ENCODE results near the gene PLAAT2.
"Not testable (repeated sequence)": the region's sequence is repeated elsewhere in the genome, so short reads cannot be mapped to it uniquely, and the experiment has no call there.

The PLAAT2 gene

DNA sequence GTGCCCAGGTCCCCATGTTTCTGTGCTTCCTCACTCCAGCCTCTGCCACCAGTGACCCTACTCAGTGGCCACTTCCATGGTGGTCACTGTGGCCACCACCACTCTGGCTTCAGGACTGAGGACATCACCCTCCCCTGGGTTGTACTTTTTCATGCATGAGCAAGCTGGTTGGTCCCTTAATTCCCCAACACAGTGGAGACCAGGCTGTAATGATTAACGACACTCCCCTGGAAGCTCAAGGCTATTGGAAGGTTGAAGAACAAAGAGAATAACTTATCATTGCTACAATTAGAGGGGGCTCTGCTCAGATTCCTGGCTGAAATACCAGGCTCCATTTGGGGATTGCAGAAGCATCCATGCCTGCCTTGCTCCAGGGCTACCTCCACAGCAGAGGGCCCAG, 16.1 kb downstream of the PLAAT2 start:
- no peak for DNase-seq

DNA sequence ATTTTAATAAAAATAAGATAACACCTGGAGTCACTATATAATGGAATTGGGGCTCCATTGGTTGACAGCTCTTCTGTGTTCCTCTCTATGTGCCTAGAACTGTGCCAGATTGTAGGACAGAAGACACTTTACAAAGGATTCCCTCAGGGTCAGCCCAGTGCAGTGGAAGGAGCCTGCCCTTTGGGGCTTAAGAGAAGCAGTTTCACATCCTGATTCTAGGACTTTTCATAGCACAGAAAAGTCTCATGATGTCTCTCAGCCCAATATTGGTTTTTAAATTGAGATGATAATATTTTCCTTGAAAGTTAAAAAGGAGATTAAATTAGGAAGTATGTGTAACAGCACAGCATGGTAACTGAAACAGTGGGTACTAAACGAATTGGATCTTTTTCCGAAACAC, 19.5 kb downstream of the PLAAT2 start:
- no peak for DNase-seq

DNA sequence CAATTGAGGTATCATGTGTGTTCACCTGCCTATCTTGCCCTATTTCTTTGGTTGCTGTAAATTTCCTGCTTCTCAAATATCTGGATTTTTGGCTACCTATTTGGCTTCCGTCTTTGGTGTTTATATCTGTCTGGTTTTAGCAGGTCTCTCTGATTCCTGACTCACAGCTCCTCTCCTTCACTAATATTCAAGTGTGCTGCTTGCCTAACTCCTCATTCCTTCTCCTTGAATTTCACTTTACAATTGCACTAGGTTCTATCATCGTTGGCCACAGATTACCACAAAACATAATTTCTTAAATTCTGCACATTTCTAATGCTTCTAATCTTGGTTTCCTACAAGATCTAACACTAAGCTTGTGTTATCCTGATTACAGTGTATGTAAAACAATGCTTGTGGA, 20.7 kb downstream of the PLAAT2 start:
- DNase-seq = not testable (repeated sequence)

DNA sequence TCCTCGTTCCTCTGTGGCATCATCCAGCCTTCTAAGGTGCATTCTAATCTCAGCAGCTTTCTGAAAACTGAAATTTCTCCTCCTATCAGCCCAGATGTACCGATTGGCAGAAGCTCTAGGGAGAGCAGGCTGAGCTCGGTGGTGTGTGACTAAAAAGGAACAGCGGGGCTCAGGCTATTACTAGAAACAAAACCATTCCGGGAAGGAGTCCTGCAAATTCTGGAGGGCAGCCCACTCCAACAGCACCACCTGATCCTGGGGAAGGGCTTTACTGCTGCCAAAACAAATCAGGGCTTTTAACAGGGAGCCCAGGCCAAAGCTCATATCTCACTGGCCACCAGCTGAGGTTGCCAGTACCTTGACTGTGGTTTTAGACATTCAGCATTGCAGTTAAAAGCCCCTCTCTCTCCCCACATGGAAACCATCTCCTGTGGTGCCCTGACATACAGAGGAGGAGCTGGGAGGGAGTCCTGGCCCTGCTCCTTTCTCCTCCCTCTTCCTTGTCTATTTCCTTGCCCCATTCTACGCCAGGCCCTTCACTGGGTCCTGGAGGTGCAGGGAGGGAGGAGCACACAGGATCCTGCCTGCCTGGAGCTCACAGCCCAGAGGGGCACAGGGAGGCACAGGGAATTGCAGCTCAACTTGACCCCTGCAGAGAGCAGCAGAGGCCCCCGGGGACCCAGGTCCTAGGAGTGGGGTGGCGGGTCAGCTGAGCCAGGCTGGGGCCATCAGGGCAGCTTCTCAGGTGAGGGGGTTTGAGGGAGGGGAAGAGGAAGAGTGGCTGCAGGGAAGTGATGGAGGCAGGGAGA, 25.7 kb downstream of the PLAAT2 start:
- no peak for DNase-seq

DNA sequence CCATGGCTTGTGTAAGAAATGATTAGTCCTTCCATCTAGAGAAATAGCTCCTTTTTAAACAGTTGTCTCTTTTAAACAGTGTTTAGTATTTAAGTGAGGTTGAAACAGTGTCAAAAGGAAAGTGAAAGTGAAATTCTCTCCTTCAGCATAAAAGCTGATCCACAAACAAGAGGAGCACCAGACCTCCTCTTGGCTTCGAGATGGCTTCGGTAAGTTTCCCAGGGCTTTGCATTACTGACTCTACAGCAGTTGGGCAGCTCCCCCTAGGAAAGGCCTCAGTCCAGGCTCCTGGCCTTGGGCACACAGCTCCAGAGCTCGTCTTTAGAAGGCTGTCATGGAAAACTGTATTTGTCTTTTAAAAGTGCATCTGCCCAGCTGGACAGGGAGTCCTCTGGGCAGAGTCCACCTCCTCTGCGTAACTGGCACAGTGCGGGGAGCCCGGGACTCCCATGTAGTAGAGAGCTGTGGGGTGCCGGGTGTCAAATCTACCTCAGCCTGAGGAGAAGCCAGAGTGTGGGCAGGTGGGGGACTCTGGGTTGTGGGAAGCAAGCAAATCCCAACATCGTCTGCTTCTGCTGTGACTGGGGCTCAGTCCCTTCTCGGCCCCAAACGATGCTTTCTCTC, 26.4 kb downstream of the PLAAT2 start, which contains the start of gene PLAAT4:
TSS of gene PLAAT4 (plus strand) at position 140 of the 624 bp plus-strand sequence. CDS start at position 201, 61 bp downstream.
- peak; percentile 40 for DNase-seq

DNA sequence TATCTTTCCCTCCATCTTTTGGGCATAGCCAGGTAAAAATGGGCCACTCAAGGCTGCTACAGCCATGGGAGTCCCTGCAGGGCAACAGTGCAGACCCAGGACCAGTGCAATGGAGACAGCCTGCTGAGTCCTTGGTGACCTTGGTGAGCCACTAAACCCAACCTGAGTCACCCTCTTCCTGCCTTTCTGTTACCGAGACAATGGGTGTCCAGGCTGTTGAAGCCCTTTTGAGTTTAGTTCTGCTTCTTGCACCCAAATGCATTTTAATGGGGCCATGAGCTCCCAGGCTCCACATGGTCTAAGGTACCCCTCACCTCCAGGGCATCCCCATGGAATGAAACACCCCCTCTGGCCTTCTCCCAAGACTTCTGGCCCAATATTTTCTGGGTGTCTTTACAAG, 27.4 kb downstream of the PLAAT2 start:
- DNase-seq = no peak

DNA sequence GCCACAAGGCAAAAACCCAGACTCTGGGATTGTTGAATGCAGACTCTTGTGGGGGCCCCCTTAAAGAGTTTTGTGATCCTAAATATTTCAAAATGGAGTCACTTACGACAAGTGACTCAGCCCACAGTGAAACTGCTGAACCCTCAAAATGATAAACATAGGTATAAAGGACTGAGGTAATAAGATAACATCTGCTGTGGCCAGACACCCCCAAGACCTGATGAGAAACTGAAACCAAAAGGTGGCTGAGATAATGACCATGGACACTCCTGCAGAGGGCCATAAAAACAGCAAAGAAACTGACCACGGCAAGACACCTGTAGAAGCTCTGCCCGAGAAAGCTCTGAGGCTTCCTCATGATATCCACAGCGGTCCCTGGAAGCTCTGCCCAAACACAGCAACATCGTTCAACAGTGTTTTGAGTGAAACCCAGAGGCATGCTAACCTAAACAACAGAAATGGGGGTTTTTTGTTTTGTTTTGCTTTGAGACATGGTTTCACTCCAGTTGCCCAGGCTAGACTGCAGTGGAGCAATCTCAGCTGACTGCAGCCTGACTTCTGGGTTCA, 28.2 kb downstream of the PLAAT2 start:
- no peak for DNase-seq

DNA sequence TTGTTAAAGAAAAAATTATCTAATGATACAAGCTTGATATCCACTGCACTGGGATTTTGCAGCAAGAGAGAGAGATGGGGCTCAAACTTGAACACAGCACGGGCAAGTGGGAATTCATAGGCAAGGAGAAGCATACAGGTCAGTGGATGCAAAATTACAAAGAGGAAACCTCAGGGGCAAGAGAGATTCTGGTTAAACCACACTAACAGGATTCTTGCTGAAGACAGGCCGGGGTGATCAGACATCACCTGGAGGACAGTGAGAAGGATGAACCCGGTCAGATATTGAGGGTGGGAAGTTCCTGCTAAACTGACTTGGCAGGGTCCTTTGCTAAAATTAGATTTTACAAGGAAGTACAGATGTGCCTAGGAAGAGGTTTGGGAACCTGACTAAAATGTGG, 29.1 kb downstream of the PLAAT2 start:
- no peak for DNase-seq

DNA sequence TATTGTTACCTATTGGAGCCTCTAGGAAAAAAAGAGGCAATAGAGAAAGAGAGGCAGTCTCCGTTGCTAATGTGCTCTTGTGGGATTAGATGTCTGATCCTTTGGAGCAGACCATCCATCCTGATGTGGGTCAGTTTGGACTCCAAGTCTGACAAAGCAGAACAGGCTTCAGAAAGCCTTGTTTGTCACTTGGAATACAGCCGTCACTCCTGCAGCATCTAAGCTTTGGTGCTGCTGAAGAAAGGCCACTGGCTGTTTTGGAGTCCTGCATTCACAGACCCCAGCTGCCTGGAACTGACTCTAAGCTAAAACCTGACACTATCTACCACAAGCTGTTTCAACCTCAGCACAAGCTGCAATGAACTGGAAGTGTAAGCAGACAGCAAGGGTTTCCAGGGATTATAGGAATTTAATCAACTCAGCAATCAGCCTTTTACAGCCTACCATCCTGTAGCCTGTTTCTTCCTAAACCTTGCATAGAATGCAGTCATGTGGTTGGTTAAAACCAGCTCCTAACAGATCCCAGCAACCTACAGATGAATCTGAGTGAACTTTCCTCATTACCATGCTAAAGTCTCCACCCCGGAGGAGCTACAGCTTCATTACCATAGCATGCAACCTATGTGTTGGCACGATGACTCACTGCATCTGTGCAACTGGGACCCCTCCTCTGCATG, 30.2 kb downstream of the PLAAT2 start:
- no peak for DNase-seq

DNA sequence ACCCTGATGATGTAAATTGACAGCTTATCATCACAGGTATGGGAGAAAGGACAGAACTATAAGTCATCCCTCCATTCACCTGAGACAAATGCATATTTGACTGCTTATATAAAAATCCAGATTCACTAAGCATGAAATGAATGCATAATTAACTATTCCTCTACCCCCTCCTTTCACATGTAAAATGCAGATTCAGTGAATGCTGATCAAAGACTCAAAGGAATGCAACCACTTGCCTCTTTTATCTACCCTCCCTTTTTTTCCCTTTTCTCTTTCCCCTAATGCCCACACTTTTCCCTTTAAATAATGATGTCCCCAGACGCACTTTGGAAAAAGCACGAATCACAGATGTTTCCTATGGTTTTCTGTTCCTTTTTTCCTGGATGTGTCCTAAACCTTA, 31.1 kb downstream of the PLAAT2 start:
- no peak for DNase-seq

DNA sequence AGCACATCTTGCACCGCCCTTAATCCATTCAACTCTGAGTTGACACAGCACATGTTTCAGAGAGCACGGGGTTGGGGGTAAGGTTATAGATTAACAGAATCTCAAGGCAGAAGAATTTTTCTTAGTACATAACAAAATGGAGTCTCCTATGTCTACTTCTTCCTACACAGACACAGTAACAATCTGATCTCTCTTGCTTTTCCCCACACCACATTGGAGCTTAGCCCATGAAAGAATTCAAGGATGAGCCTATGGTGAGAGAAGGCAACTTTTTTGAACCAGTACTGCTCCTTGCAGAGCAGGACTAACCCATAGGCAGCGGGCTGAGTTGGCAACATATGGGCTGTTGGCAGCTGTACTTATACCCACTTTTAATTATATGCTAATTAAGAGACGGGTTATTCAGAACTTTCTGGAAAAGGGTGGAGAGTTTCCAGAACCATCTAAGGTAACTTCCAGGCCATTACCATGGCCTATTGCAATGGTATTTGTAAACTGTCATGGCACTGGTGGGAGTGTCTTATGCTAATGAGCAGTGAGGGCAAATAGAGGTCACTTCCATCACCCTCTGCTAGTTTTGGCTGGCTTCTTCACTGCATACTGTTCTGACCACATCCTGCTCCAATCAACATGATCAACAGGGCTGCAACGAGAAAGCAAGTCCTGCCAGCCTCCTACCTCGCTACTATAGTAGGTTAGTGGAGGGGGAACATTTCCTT, 31.9 kb downstream of the PLAAT2 start:
- DNase-seq = not testable (repeated sequence)

DNA sequence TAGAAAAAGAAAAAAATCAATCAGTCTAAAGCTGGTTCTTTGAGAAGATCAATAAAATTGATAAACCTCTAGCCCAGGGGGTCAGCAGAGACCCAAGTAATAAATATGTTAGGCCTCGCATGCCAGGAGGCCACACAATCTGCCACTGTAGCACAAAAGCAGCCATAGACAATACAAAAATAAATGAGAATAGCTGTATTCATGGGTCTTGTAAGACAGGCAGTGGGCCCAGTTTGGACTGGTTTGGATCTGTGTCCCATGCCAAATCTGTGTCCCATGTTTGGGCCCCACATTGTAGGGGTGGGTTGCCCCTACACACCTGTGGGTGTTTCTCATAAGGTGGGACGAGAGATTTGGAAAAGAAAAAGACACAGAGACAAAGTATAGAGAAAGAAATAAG, 33.2 kb downstream of the PLAAT2 start:
- DNase-seq = no peak

DNA sequence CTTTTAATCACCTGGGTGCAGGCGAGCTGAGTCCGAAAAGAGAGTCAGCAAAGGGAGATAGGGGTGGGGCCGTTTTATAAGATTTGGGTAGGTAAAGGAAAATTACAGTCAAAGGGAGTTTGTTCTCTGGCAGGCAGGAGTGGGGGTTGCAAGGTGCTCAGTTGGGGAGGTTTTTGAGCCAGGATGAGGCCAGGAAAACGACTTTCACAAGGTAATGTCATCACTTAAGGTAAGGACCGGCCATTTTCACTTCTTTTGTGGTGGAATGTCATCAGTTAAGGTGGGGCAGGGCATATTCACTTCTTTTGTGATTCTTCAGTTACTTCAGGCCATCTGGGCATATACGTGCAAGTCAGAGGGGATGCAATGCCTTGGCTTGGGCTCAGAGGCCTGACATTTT, 33.8 kb downstream of the PLAAT2 start:
- not testable (repeated sequence) for DNase-seq

DNA sequence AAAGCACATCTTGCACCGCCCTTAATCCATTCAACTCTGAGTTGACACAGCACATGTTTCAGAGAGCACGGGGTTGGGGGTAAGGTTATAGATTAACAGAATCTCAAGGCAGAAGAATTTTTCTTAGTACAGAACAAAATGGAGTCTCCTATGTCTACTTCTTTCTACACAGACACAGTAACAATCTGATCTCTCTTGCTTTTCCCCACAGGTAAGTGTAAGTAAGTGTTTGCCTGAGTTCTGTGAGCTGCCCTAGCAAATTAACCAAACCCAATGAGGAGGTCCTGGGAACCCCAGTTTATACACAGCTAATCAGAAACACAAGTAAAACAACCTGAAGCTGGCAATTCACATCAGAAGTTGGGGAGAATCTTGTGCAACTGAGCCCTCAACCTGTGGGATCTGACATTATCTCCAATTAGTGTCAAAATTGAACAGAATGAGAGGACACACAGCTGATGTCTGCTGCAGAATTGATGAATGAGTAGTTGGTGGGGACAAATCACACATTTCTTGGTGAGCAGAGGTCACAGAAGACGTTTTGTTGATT, 34.4 kb downstream of the PLAAT2 start:
- not testable (repeated sequence) for DNase-seq

DNA sequence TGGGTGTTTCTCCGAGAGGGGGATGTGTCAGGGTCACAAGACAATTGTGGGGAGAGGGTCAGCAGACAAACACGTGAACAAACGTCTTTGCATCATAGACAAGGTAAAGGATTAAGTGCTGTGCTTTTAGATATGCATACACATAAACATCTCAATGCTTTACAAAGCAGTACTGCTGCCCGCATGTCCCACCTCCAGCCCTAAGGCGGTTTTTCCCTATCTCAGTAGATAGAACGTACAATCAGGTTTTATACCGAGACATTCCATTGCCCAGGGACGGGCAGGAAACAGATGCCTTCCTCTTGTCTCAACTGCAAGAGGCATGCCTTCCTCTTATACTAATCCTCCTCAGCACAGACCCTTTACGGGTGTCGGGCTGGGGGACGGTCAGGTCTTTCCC, 35.0 kb downstream of the PLAAT2 start:
- not testable (repeated sequence) for DNase-seq

DNA sequence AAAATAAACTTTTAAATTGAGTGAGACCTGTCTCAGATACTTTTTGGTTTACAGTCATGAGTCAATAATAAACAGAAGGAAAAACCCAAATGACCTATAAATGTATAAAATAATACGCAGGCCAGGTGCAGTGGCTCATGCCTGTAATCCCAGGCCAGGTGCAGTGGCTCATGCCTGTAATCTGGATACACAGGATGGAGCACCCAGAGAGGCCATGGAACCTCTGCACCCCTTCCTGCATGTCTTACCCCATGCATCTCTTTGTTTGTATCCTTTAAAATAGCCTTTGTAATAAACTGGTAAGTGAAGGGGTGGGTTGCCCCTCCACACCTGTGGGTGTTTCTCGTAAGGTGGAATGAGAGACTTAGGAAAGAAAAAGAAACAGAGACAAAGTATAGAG, 35.5 kb downstream of the PLAAT2 start:
- no peak for DNase-seq

DNA sequence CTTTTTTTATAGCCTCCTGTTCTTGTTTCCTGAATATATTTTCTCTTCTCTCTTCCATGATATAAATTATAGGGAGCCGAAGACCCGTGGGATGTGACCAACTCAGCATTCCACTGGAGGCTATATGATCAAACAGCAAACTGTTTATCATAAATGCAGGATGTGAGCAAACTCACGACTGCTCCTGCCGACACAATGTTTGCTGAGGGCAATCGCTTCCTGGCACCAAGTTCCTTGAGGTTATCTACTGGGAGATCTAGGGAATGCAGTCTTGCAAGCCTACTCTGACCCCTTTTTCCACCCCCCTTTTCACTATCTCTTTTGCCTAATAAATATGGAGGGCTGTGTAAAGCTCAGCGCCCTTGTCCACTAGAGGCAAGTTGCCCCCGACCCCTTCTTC, 40.0 kb downstream of the PLAAT2 start:
- no peak for DNase-seq

DNA sequence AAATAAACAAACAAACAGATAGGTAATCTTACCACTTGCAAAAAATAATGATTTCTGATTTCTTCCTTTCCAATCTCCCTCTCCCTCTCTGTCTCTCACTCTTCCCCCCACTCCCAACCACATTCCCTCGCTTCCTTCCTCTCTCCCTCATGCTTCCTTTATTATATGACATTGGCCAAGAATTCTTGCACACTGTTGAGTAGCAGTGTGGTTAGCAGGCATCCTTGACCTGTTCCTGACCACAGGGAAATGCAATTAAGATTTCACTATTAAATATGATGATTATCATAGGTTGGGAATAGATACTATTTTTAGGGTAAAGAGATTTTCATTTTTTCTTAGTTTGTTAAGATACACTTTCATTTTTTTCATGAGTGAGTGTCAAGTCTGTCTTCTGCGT, 41.3 kb downstream of the PLAAT2 start:
- no peak for DNase-seq

DNA sequence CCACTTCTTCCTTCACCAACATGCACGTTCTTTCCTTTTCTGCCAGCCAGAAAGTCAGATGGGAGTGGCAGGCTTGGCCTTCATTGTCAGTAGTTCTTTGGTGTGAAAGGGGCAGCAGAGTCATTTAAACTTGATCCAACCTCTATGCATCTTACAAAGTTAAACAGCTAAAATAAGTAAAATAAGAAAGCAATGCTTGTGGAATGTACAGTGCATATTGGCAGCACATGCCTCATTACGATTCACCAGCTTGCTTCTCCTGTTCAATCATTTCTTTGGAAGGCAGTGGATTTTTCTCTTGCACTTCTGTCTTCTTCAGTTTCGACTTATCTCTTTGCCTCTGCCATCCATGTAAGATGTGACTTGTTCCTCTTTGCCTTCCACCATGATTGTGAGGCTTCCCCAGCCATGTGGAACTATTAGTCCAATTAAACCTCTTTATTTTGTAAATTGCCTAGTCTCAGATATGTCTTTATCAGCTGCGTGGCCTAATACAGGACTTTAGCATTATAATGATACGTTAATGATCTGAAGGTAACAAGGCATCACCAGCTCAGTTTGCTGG, 42.5 kb downstream of the PLAAT2 start:
- no peak for DNase-seq

DNA sequence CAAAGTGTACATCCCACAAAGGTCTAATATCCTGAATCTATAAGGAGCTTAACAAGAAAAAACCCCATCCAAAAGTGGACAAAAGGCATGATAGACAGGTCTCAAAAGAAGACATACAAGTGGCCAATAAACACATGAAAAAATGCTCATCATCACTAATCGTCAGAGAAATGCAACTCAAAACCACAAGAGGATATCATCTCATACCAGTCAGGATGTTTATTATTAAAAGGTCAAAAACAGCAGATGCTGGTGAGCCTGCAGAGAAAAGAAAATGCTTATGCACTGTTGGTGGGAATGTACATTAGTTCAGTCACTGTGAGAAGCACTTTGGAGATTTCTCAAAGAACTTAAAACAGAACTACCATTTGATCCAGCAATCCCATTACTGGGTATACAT, 44.6 kb downstream of the PLAAT2 start:
- DNase-seq = no peak

DNA sequence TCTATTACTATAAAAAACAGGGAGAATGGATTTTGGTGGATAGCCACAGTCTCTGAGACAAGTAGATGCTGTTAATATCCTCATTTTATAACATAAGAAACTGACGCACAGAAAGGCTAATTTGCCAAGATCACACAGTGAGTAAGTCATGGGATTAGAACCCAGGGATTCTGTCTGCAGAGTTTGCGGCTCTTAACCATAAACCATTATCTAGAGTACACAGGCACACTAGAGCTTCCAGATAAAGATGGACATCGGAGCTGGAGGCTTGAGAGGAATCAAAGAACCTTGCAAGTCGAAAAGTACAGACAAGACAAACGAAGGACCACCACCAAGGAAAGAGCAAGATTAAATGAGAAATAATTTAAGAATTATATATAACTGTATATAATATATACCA, 46.0 kb downstream of the PLAAT2 start:
- DNase-seq = no peak

DNA sequence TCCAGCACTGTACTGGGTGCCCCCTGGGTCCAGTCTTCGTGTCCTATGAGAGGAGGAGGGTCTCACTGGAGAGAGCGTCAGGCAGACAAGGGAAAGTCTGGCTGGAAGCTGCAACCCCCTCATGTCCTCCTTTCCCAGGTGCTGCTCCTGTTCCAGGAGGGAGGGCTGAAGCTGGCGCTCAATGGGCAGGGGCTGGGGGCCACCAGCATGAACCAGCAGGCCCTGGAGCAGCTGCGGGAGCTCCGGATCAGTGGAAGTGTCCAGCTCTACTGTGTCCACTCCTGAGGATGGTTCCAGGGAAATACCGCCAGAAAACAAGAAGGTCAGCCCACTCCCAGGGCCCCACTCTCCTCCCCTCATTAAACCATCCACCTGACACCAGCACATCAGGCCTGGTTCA, 47.1 kb downstream of the PLAAT2 start:
- DNase-seq = no peak

All from activated T-cell treated with anti-CD3 and anti-CD28 coated beads, Interleukin-2, amount 50 U/mL, for 1 hour (primary cell).